Body of pancreas (tissue), 4 donors: Measurements from ENCODE around the gene NCR3LG1.

Source experiments
- POLR2A ChIP-seq, 3 donors: fragments of 450-650 bp; IDR thresholded peaks; one replicate each; pipeline ENCODE4 v1.6.1; 2016; ENCODE audit warnings: antibody characterized with exemption in 3 of 3, mild to moderate bottlenecking in 2 of 3
- TF ChIP-seq, protein P1 (sequence below), 7 experiments: fragments of 450-650 bp in 4 of 7; fragments of 200-600 bp in 3 of 7; sonication (generic) in 3 of 7; IDR thresholded peaks; one replicate each; pipeline ENCODE4 v1.5.1; 2016 to 2019; ENCODE audit warnings: antibody characterized with exemption in 7 of 7

- TF ChIP-seq, protein P1, sequence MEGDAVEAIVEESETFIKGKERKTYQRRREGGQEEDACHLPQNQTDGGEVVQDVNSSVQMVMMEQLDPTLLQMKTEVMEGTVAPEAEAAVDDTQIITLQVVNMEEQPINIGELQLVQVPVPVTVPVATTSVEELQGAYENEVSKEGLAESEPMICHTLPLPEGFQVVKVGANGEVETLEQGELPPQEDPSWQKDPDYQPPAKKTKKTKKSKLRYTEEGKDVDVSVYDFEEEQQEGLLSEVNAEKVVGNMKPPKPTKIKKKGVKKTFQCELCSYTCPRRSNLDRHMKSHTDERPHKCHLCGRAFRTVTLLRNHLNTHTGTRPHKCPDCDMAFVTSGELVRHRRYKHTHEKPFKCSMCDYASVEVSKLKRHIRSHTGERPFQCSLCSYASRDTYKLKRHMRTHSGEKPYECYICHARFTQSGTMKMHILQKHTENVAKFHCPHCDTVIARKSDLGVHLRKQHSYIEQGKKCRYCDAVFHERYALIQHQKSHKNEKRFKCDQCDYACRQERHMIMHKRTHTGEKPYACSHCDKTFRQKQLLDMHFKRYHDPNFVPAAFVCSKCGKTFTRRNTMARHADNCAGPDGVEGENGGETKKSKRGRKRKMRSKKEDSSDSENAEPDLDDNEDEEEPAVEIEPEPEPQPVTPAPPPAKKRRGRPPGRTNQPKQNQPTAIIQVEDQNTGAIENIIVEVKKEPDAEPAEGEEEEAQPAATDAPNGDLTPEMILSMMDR (IDR thresholded peaks at IDR 0.05), result no peak
- TF ChIP-seq POLR2A (IDR thresholded peaks at IDR 0.05), result no peak
Measured at GRCh38 chr11:17389957-17390649, 38.5 kb downstream of the NCR3LG1 start.
